Body of pancreas (tissue), 4 donors: ENCODE data around the gene CRX. TPM values are rescaled to one million over a fixed set of nuclear protein-coding genes. Genes with fewer than 3 reads are reported as not detected.
"Not testable (repeated sequence)": the region's sequence is repeated elsewhere in the genome, so short reads cannot be mapped to it uniquely, and the experiment has no call there.

Experiments
- ATAC-seq: fragments of 150-250 bp; one replicate; pipeline ENCODE4 v1.9.1; 2016
- DNase-seq, 4 donors: peaks; one replicate each; pipeline ENCODE4 v3.0.0-alpha.2; 2019
- H3K27ac ChIP-seq, 4 donors: fragments of 200-600 bp; sonication (generic); 1 replicate in 3 of 4; 2 replicates in 1 of 4; pipeline versions ENCODE4 v1.5.1 to v1.6.1; 2016 to 2019; ENCODE audit warnings: mild to moderate bottlenecking in 1 of 4, mixed read lengths in 1 of 4, moderate library complexity in 1 of 4
- H3K27me3 ChIP-seq, 2 donors: fragments of 200-600 bp; sonication (generic); one replicate each; pipeline ENCODE4 v1.6.0; 2016; ENCODE audit warnings: mild to moderate bottlenecking in 1 of 2
- H3K36me3 ChIP-seq, 2 donors: fragments of 200-600 bp; sonication (generic); replicated peaks in 1 of 2; 2 replicates each; pipeline ENCODE4 v1.5.1; 2016; ENCODE audit warnings: low read depth in 2 of 2; ENCODE audit not compliant: insufficient read depth in 1 of 2
- H3K4me1 ChIP-seq: fragments of 200-600 bp; sonication (generic); one replicate; pipeline ENCODE4 v1.6.0; 2016
- H3K4me3 ChIP-seq, 2 donors: fragments of 200-600 bp; sonication (generic); 1 replicate in 1 of 2; 2 replicates in 1 of 2; pipeline ENCODE4 v1.5.1; 2016 to 2019
- H3K9me3 ChIP-seq, 3 donors: fragments of 200-600 bp; sonication (generic); 1 replicate in 2 of 3; 2 replicates in 1 of 3; pipeline ENCODE4 v1.5.1; 2016
- CTCF ChIP-seq, 7 experiments: fragments of 450-650 bp in 4 of 7; fragments of 200-600 bp in 3 of 7; sonication (generic) in 3 of 7; IDR thresholded peaks; one replicate each; pipeline ENCODE4 v1.5.1; 2016 to 2019; ENCODE audit warnings: antibody characterized with exemption in 7 of 7
- POLR2A ChIP-seq, 3 donors: fragments of 450-650 bp; IDR thresholded peaks; one replicate each; pipeline ENCODE4 v1.6.1; 2016; ENCODE audit warnings: antibody characterized with exemption in 3 of 3, mild to moderate bottlenecking in 2 of 3
- WGBS, 2 donors: methylation state at CpG; one replicate each; pipeline ENCODE4 v1.1.5; 2017; 5-methylcytosine and 5-hydroxymethylcytosine counted together
- intact Hi-C: fragments of 100-400 bp; cut with DNase I; formaldehyde crosslinking; loops from one replicate; pipeline ENCODE4 v1.15.1; 2023
- total RNA-seq, 2 donors: library from RNA; depleted of rRNA; stranded (reverse); fragments of >200 nt; gene quantifications; one replicate each; pipeline ENCODE4 v1.1.0, GENCODE V29; 2016

CRX gene
- total RNA-seq, 2 donors from 2014 or later, result not detected

GRCh38 chr19:47813304-47813994, 8.3 kb upstream of the CRX start:
- Histone ChIP-seq H3K4me3 (no peak overlapping the region), H3K9me3 (no peaks in the 10 kb centered on the region), H3K27ac (no peak overlapping the region), H3K27me3 (no peaks in the 10 kb centered on the region), H3K4me1 (no peaks in the 10 kb centered on the region), H3K36me3 (no peaks in the 10 kb centered on the region)
- intact Hi-C loops, result no loop called here
- 28 to 30% methylated on average over 16 of the region's 17 CpGs for WGBS, 2 donors
- TF ChIP-seq CTCF (IDR thresholded peaks at IDR 0.05) (peak; percentile 31 to 60 (median 44)), POLR2A (IDR thresholded peaks at IDR 0.05) (no peak)
- DNase-seq (peak; percentile 62 to 70 (median 64)), ATAC-seq (peak; percentile 68)

GRCh38 chr19:47813995-47814328, 7.8 kb upstream of the CRX start:
- 50 to 51% methylated on average over 1 to 7 of the region's 7 CpGs for WGBS, 2 donors
- intact Hi-C loops, result no loop called here
- no peak for ATAC-seq
- TF ChIP-seq CTCF (IDR thresholded peaks at IDR 0.05) (peak in 1 of 7 experiments; percentile 9), POLR2A (IDR thresholded peaks at IDR 0.05) (no peak)
- no peak for DNase-seq
- Histone ChIP-seq H3K27me3 (no peaks in the 10 kb centered on the region), H3K27ac (no peak overlapping the region), H3K4me1 (no peaks in the 10 kb centered on the region), H3K4me3 (no peak overlapping the region), H3K36me3 (no peaks in the 10 kb centered on the region), H3K9me3 (no peaks in the 10 kb centered on the region)

- H3K27ac ChIP-seq, H3K36me3 ChIP-seq, DNase-seq, H3K27me3 ChIP-seq, intact Hi-C loops, H3K4me1 ChIP-seq, H3K9me3 ChIP-seq, ATAC-seq, H3K4me3 ChIP-seq: not testable (repeated sequence)
- WGBS, 2 donors, result 92% methylated on average over 6 to 7 of the region's 8 CpGs
Observed at GRCh38 chr19:47816270-47816669, 5.5 kb upstream of the CRX start.

GRCh38 chr19:47818221-47818620, 3.5 kb upstream of the CRX start:
- ATAC-seq, DNase-seq, H3K4me3 ChIP-seq, H3K27ac ChIP-seq, H3K36me3 ChIP-seq, H3K27me3 ChIP-seq, H3K4me1 ChIP-seq, H3K9me3 ChIP-seq, intact Hi-C loops: not testable (repeated sequence)
- WGBS, 2 donors, result 81 to 88% methylated on average over 1 of the region's 1 CpG

- Histone ChIP-seq H3K27me3 (peaks cover 0 to 4% of the 10 kb centered on the region in 2 donors), H3K9me3 (no peaks in the 10 kb centered on the region), H3K4me3 (no peak overlapping the region), H3K4me1 (no peaks in the 10 kb centered on the region), H3K36me3 (no peaks in the 10 kb centered on the region), H3K27ac (no peak overlapping the region)
- ATAC-seq (no peak), DNase-seq (no peak)
- 9 to 11% methylated on average over 10 of the region's 10 CpGs for WGBS, 2 donors
- intact Hi-C loops, result no loop called here
- TF ChIP-seq POLR2A (IDR thresholded peaks at IDR 0.05), result no peak
- no peak for TF ChIP-seq CTCF (IDR thresholded peaks at IDR 0.05)
Observed at GRCh38 chr19:47819858-47820257, 1.9 kb upstream of the CRX start.

GRCh38 chr19:47820410-47820809, 1.3 kb upstream of the CRX start:
- WGBS, 2 donors, result 51 to 72% methylated on average over 2 of the region's 2 CpGs
- intact Hi-C loops, result no loop called here

More at GRCh38 chr19:47820410-47820809, 1.3 kb upstream of the CRX start:
- no peak for DNase-seq
- Histone ChIP-seq H3K27me3 (peaks cover 0 to 4% of the 10 kb centered on the region in 2 donors), H3K4me3 (no peak overlapping the region), H3K9me3 (no peaks in the 10 kb centered on the region), H3K27ac (no peak overlapping the region), H3K36me3 (no peaks in the 10 kb centered on the region), H3K4me1 (no peaks in the 10 kb centered on the region)
- no peak for ATAC-seq
- TF ChIP-seq CTCF (IDR thresholded peaks at IDR 0.05) (no peak), POLR2A (IDR thresholded peaks at IDR 0.05) (no peak)
